IMR-90 (cell line): ENCODE data around the gene CGB5. TPM values are rescaled to one million over a fixed set of nuclear protein-coding genes. Genes with fewer than 3 reads are reported as not detected.
"Not testable (repeated sequence)": the region's sequence is repeated elsewhere in the genome, so short reads cannot be mapped to it uniquely, and the experiment has no call there.

Experiments used
- ATAC-seq: fragments of 200-7000 bp; cut with Tn5 transposase; 2 replicates; pipeline ENCODE4 v1.9.1; 2020; ENCODE audit warnings: low read depth, mild to moderate bottlenecking, moderate library complexity
- Bru-seq: library from RNA; stranded (reverse); fragments of 400-500 nt; gene quantifications from one replicate; lab custom pipeline; 2021; lab: Mats Ljungman, UMichigan
- BruChase-seq, 2 experiments: library from RNA; stranded (reverse); fragments of 400-500 nt; gene quantifications; one replicate each; lab custom pipeline; 2021; lab: Mats Ljungman, UMichigan
- BruUV-seq: library from RNA; stranded (reverse); fragments of 400-500 nt; replicated peaks from 2 replicates; lab custom pipeline; 2021; lab: Mats Ljungman, UMichigan
- CTCF ChIA-PET: fragments of 300-600 bp; formaldehyde crosslinking; extraction: SDS; loops from one replicate; lab custom pipeline; 2021; ENCODE audit warnings: antibody characterized with exemption; lab: Yijun Ruan, JAX
- POLR2A ChIA-PET: fragments of 300-600 bp; sonication (Branson Sonifier 250); formaldehyde crosslinking; loops from one replicate; lab custom pipeline; 2022; ENCODE audit warnings: antibody characterized with exemption; ENCODE audit not compliant: unreplicated experiment; lab: Charles Lee
- DNase-seq: peaks from one replicate; pipeline ENCODE4 v3.0.0; 2013
- H2AFZ ChIP-seq: replicated peaks from 2 replicates; pipeline ENCODE3; 2013; ENCODE audit warnings: low read length, mild to moderate bottlenecking; ENCODE audit not compliant: poor library complexity
- H2AK5ac ChIP-seq: 2 replicates; pipeline ENCODE4 v1.6.1; 2013; ENCODE audit warnings: low read depth, low read length, inconsistent platforms
- H2AK9ac ChIP-seq: replicated peaks from 2 replicates; pipeline ENCODE3; 2013; ENCODE audit warnings: mild to moderate bottlenecking, low read depth, low read length, moderate library complexity; ENCODE audit not compliant: poor library complexity
- H2BK120ac ChIP-seq: 2 replicates; pipeline ENCODE4 v1.6.1; 2013; ENCODE audit warnings: low read depth, low read length, inconsistent platforms
- H2BK15ac ChIP-seq: 3 replicates; pipeline ENCODE4 v1.6.1; 2013; ENCODE audit warnings: low read depth, low read length, inconsistent platforms
- H2BK20ac ChIP-seq: 2 replicates; pipeline ENCODE4 v1.6.1; 2013; ENCODE audit warnings: low read depth, mild to moderate bottlenecking, inconsistent platforms, low read length, moderate library complexity
- H2BK5ac ChIP-seq: 2 replicates; pipeline ENCODE4 v1.6.1; 2013; ENCODE audit warnings: mild to moderate bottlenecking, low read depth, low read length, inconsistent platforms; ENCODE audit not compliant: poor library complexity, severe bottlenecking
- H3K14ac ChIP-seq: replicated peaks from 2 replicates; pipeline ENCODE4 v1.6.1; 2013; ENCODE audit warnings: low read depth, low read length, inconsistent platforms
- H3K18ac ChIP-seq: 2 replicates; pipeline ENCODE4 v1.6.1; 2013; ENCODE audit warnings: low read depth, low read length, control low read depth
- H3K23ac ChIP-seq: 2 replicates; pipeline ENCODE4 v1.6.1; 2013; ENCODE audit warnings: low read depth, low read length, inconsistent platforms
- H3K27ac ChIP-seq: 2 replicates; pipeline ENCODE4 v1.5.1; 2013; ENCODE audit warnings: mild to moderate bottlenecking, control low read depth, low read length; ENCODE audit not compliant: insufficient read depth
- H3K27me3 ChIP-seq: 2 replicates; pipeline ENCODE4 v1.6.1; 2013; ENCODE audit warnings: low read length; ENCODE audit not compliant: control insufficient read depth, insufficient read depth
- H3K36me3 ChIP-seq: 2 replicates; pipeline ENCODE4 v1.6.1; 2013; ENCODE audit warnings: low read length, mixed read lengths; ENCODE audit not compliant: control insufficient read depth, insufficient read depth
- H3K4ac ChIP-seq: 2 replicates; pipeline ENCODE4 v1.6.1; 2013; ENCODE audit warnings: low read depth, low read length, inconsistent platforms
- H3K4me1 ChIP-seq: 2 replicates; pipeline ENCODE4 v1.6.1; 2013; ENCODE audit warnings: low read length, mixed read lengths; ENCODE audit not compliant: control insufficient read depth, insufficient read depth
- H3K4me2 ChIP-seq: 2 replicates; pipeline ENCODE4 v1.6.1; 2013; ENCODE audit warnings: low read depth, mild to moderate bottlenecking, control low read depth, low read length, moderate library complexity
- H3K4me3 ChIP-seq: 2 replicates; pipeline ENCODE4 v1.5.1; 2013; ENCODE audit warnings: low read depth, mild to moderate bottlenecking, control low read depth, low read length, moderate library complexity; ENCODE audit not compliant: insufficient read depth
- H3K56ac ChIP-seq: 2 replicates; pipeline ENCODE4 v1.6.1; 2013; ENCODE audit warnings: low read length, inconsistent platforms; ENCODE audit not compliant: insufficient read depth; ENCODE audit errors: extremely low read depth
- H3K79me1 ChIP-seq, 2 experiments: 2 replicates each; pipeline ENCODE4 v1.6.1; 2013; ENCODE audit warnings: low read length in 2 of 2, inconsistent platforms in 1 of 2, low read depth in 1 of 2
- H3K9ac ChIP-seq: 2 replicates; pipeline ENCODE4 v1.6.1; 2013; ENCODE audit warnings: low read depth, low read length, control low read depth
- H3K9me1 ChIP-seq: 2 replicates; pipeline ENCODE4 v1.6.1; 2013; ENCODE audit warnings: low read length, inconsistent platforms; ENCODE audit not compliant: insufficient read depth
- H3K9me3 ChIP-seq: 2 replicates; pipeline ENCODE4 v1.6.1; 2013; ENCODE audit warnings: low read length; ENCODE audit not compliant: control insufficient read depth, insufficient read depth
- H4K20me1 ChIP-seq: 2 replicates; pipeline ENCODE4 v1.6.1; 2013; ENCODE audit warnings: low read length, inconsistent platforms; ENCODE audit not compliant: insufficient read depth
- H4K5ac ChIP-seq: 2 replicates; pipeline ENCODE4 v1.6.1; 2013; ENCODE audit warnings: mild to moderate bottlenecking, low read depth, low read length, control low read depth
- H4K8ac ChIP-seq, 2 experiments: 2 replicates each; pipeline ENCODE4 v1.6.1; 2013; ENCODE audit warnings: low read depth in 2 of 2, low read length in 2 of 2, control low read depth in 1 of 2, inconsistent platforms in 1 of 2
- H4K91ac ChIP-seq: 2 replicates; pipeline ENCODE4 v1.6.1; 2013; ENCODE audit warnings: low read depth, low read length, inconsistent platforms; ENCODE audit not compliant: insufficient read depth
- WGBS, 2 experiments: methylation state at CpG; one replicate each; pipeline versions ENCODE4 v1.1.5 to v1.1.7; 2013; ENCODE audit warnings: missing lambda C conversion rate in 2 of 2; ENCODE audit not compliant: insufficient read length in 1 of 2; ENCODE audit errors: extremely low coverage in 2 of 2; 5-methylcytosine and 5-hydroxymethylcytosine counted together
- dilution Hi-C: fragments of 300-500 bp; cut with HindIII; formaldehyde crosslinking; loops from one replicate; pipeline ENCODE4 v1.14.3; 2018; ENCODE audit warnings: low sequenced_read_pairs; ENCODE audit not compliant: unreplicated experiment
- in situ Hi-C: fragments of 300-500 bp; cut with MboI; formaldehyde crosslinking; loops from 3 replicates; pipeline ENCODE4 v1.14.3; 2019; ENCODE audit warnings: low sequenced_read_pairs, inconsistent platforms, mixed read lengths
- intact Hi-C: fragments of 100-400 bp; cut with micrococcal nuclease; formaldehyde crosslinking; loops from 2 replicates; pipeline ENCODE4 v1.10.0; 2022
- long read RNA-seq: library from polyadenylated mRNA; unstranded; transcript quantifications from one replicate; pipeline ENCODE4 v2.0.0, GENCODE V29; 2021; ENCODE audit not compliant: unreplicated experiment
- polyA plus RNA-seq, 3 experiments: library from polyadenylated mRNA; depleted of rRNA; stranded (reverse); fragments of >200 nt; gene quantifications; 2 replicates each; pipeline ENCODE4 v1.2.3, GENCODE V29; 2012; ENCODE audit warnings: low replicate concordance in 1 of 3
- total RNA-seq: library from RNA; depleted of rRNA; stranded (reverse); fragments of >200 nt; gene quantifications from 2 replicates; pipeline ENCODE4 v1.2.3, GENCODE V29; 2012; rRNA removed

CGB5 gene
- not detected in 2 replicates for total RNA-seq
- not detected in 2 replicates for polyA plus RNA-seq (2012; rRNA removed)
- not detected in 2 replicates for polyA plus RNA-seq (2012; cell fraction: cytosol; rRNA removed)
- 0.27 TPM in 1 of 2 replicates, not detected in the other for polyA plus RNA-seq (2012; cell fraction: nucleus; rRNA removed; ENCODE audit: low replicate concordance)
- not detected for Bru-seq, nascent RNA
- not detected for BruChase-seq, experiment 1, labeled RNA remaining after a 6-hour chase
- not detected for BruChase-seq, experiment 2, labeled RNA remaining after a 2-hour chase
- long read RNA-seq = 0 reads

GRCh38 chr19:49043548-49043947 lies at the start of gene CGB5:
TSS of gene CGB5 (plus strand) at chr19:49043848. CDS start at chr19:49044210, 362 bp downstream.
- H3K56ac ChIP-seq, H2AK5ac ChIP-seq, H3K9ac ChIP-seq, H3K27ac ChIP-seq, H2AFZ ChIP-seq, H2BK15ac ChIP-seq, H2AK9ac ChIP-seq, POLR2A ChIA-PET, H4K8ac ChIP-seq, intact Hi-C loops, H2BK20ac ChIP-seq, H3K27me3 ChIP-seq, H3K23ac ChIP-seq, CTCF ChIA-PET, H3K4me1 ChIP-seq, H2BK5ac ChIP-seq, H3K4me2 ChIP-seq, BruUV-seq, H4K5ac ChIP-seq, DNase-seq, H4K20me1 ChIP-seq, ATAC-seq, H3K14ac ChIP-seq, dilution Hi-C loops, H3K18ac ChIP-seq, H3K4ac ChIP-seq, in situ Hi-C loops, H3K9me3 ChIP-seq, H2BK120ac ChIP-seq, H3K79me1 ChIP-seq, H3K4me3 ChIP-seq, H3K9me1 ChIP-seq, H3K36me3 ChIP-seq, H4K91ac ChIP-seq: not testable (repeated sequence)
- WGBS, 2 experiments = 69% methylated on average over 5 of the region's 15 CpGs; no CpG with 5 or more reads in 1 of the 2 experiments
